HUES48 (cell line): ENCODE data around the gene XYLT1.
A peak's percentile ranks its signal among the peaks of the same experiment; 100 is the strongest.
"Not testable (repeated sequence)": the region's sequence is repeated elsewhere in the genome, so short reads cannot be mapped to it uniquely, and the experiment has no call there.

Source experiments
- H3K27ac ChIP-seq: one replicate; pipeline ENCODE4 v1.7.0; 2013; ENCODE audit warnings: low read depth, low read length, inconsistent platforms
- H3K27me3 ChIP-seq: 2 replicates; pipeline ENCODE4 v1.6.1; 2013; ENCODE audit warnings: mild to moderate bottlenecking, low read length; ENCODE audit not compliant: control insufficient read depth, insufficient read depth
- H3K36me3 ChIP-seq: 2 replicates; pipeline ENCODE4 v1.6.1; 2013; ENCODE audit warnings: low read length; ENCODE audit not compliant: control insufficient read depth, insufficient read depth
- H3K4me1 ChIP-seq: 2 replicates; pipeline ENCODE4 v1.6.1; 2013; ENCODE audit warnings: mild to moderate bottlenecking, low read length; ENCODE audit not compliant: control insufficient read depth, insufficient read depth
- H3K4me3 ChIP-seq: 2 replicates; pipeline ENCODE4 v1.5.1; 2013; ENCODE audit warnings: mild to moderate bottlenecking, low read depth, low read length
- H3K9ac ChIP-seq: 2 replicates; pipeline ENCODE4 v1.6.1; 2013; ENCODE audit warnings: mild to moderate bottlenecking, low read depth, low read length, moderate library complexity
- H3K9me3 ChIP-seq: 2 replicates; pipeline ENCODE4 v1.6.1; 2013; ENCODE audit warnings: low read length; ENCODE audit not compliant: control insufficient read depth, insufficient read depth

The XYLT1 gene

DNA sequence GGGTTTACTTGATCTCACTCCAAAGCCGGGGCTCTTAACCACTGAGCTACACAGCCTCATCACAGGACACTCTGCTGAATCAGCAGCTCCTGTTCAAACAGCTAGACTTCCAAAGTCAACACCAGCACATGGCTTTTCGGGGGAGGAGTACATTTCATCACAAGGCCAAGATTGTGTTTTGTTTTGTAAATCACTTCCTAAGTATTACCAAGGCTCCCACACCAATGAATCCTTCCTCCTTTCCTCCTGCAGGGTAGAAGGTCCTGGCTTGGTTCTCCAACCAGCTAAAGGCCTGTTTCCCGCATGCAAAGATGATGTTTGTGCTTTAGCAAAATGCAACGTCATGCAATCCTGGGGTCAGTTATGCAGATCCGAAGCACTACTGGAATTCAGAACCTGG is 152.5 kb downstream of the XYLT1 start:
- Histone ChIP-seq H3K4me3 (no peak overlapping the region), H3K9me3 (no peaks in the 10 kb centered on the region), H3K9ac (no peak overlapping the region), H3K4me1 (peaks cover 20% of the 10 kb centered on the region), H3K27me3 (no peaks in the 10 kb centered on the region), H3K27ac (peak overlapping the region; percentile 49), H3K36me3 (no peaks in the 10 kb centered on the region)

DNA sequence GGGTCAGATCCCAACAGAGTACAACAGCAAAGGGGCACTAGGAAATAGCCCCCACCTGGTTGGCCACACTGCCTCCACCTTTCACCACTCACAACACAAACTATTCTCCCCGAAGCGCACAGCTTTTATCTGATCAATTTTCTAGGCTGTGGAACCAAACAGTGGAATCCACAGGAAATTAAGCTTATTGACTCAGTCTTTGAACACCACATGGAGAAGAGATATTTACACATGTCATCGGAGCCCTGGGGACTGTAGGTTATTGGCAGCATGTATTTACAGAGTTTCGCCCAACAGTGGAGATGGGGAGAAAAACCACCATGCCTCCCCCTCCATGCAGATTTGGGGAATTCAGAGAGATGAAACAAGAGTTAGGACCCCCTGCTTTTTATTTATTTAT is 154.8 kb downstream of the XYLT1 start:
- no peaks in the 10 kb centered on the region for H3K9me3 ChIP-seq
- no peak overlapping the region for H3K27ac ChIP-seq
- no peaks in the 10 kb centered on the region for H3K36me3 ChIP-seq
- H3K9ac ChIP-seq: no peak overlapping the region
- H3K4me3 ChIP-seq: no peak overlapping the region
- no peaks in the 10 kb centered on the region for H3K27me3 ChIP-seq
- H3K4me1 ChIP-seq: peaks cover 20% of the 10 kb centered on the region

DNA sequence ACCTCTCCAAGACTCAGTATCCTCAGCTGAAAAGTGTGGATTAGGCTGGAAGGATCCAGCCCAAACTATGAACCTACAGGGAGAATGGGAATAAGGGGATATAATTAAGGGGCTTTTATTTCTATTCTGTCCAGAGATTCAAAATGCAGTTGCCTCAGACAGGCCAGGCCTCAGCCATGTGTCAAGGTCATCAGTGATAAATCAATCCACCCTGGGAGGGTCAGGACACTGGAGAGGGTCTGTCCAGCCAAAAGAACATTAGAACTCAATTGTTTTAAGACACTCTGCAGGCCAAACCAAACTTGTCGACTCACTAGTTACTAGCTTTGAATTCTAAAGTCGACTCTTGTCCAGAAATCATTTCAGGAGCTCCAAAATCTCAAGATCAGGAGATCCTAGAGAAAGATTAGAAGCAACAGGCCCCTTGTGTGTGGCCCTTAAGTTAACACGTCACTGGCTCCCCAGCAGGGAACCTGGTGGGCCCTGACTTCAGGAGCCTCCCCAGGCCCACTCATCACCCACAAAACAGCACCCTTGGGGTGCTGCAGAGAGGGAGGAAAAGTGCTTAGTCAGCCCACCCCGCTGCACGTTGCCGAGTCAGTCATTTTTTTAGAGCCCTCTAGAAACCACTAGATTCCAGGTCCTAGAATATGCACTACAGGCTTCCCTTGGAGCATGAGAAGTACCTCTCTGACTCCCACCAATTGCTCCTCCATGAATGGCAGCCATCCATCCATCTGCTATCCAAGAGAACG is 156.8 kb downstream of the XYLT1 start:
- Histone ChIP-seq H3K9ac (no peak overlapping the region), H3K4me3 (no peak overlapping the region), H3K27me3 (no peaks in the 10 kb centered on the region), H3K36me3 (no peaks in the 10 kb centered on the region), H3K4me1 (peaks cover 26% of the 10 kb centered on the region), H3K27ac (no peak overlapping the region), H3K9me3 (no peaks in the 10 kb centered on the region)

DNA sequence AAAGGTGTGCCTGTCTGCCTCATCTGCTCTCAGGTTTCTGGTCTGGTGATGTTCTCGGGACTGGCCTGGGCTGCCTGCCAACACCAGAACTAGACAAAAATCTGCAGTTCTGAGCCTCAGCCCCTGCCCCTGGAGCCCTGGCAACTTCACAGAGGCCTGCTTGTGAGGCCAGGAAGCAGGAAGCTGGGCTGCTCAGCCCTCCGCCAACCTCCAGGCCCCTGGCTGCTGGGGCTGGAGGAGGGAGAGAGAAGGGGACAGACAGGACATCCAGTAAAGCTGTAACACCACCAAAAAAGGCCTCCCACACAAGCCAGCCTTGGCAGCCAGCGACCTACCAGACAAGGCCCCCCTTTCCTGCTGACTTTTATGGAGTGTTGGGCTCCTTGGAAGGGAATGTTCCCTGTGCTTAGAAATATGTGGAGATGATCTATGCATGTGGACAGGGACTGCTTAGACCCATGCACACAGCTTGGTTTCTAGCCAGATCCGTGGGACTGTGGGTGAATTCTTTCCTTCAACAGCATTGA is 157.6 kb downstream of the XYLT1 start:
- no peaks in the 10 kb centered on the region for H3K9me3 ChIP-seq
- H3K36me3 ChIP-seq: no peaks in the 10 kb centered on the region
- H3K9ac ChIP-seq: no peak overlapping the region
- H3K27me3 ChIP-seq: no peaks in the 10 kb centered on the region
- no peak overlapping the region for H3K4me3 ChIP-seq
- peaks cover 18% of the 10 kb centered on the region for H3K4me1 ChIP-seq
- H3K27ac ChIP-seq: no peak overlapping the region

DNA sequence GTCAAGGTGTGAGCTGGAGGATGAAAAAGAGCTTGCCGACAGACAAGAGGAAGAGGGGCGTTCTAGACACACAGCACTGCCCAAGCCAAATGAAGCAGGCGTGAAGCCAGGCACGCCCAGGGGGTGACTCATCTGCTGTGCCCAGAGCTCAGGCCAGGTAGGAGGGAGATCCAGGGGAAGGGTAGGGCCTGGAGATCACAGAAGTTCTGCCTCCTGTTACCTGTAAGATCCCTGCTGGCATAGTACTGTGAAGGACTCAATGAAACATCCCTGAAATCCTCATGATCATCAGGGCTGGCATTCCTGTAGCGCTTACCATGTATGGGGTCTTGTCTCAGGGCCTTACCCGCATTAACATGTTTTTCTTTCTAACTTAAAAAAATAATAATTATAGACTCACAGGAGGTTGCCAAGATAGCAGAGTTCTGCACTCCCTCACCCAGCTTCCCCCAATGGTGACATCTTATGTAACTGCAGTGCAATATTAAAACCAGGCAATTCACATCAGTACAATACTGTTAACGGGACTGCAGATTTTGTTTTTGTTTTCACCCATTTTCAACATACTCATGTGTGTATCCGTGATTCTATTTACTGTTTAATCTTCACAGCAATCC is 158.6 kb downstream of the XYLT1 start:
- H3K4me1 ChIP-seq: peaks cover 21% of the 10 kb centered on the region
- H3K27me3 ChIP-seq: no peaks in the 10 kb centered on the region
- no peak overlapping the region for H3K9ac ChIP-seq
- H3K4me3 ChIP-seq: no peak overlapping the region
- no peaks in the 10 kb centered on the region for H3K36me3 ChIP-seq
- H3K9me3 ChIP-seq: no peaks in the 10 kb centered on the region
- H3K27ac ChIP-seq: no peak overlapping the region

DNA sequence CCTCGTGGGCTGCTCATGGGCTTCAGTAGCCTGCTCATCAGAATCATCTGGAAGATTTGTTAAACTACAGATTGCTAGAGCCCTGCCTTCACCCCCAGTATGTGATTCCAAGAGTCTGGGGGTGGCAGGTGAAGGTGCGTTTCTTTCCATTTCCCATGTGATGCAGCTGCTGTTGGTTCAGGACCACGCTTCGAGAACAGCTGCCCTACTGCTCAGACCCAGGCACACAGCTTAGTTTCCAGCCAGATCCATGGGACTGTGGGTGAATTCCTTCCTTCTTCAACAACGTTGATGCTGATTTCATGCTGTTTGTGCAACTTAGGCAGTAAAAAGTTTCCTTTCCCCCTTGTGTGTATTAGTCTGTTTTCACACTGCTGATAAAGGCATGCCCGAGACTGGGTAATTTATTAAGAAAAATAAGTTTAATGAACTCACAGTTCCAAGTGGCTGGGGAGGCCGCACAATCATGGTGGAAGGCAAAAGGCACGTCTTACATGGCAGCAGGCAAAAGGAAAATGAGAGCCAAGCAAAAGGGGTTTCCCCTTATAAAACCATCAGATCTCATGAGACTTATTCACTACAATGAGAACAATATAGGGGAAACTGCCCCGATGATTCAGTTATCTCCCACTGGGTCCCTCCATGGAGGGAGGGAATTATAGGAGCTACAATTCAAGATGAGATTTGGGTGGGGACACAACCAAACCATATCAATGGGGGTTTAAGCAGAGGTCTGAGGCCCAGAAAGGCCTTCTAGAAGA is 159.2 kb downstream of the XYLT1 start:
- H3K4me3 ChIP-seq: no peak overlapping the region
- H3K27me3 ChIP-seq: no peaks in the 10 kb centered on the region
- no peaks in the 10 kb centered on the region for H3K36me3 ChIP-seq
- H3K27ac ChIP-seq: no peak overlapping the region
- H3K4me1 ChIP-seq: peaks cover 21% of the 10 kb centered on the region
- no peak overlapping the region for H3K9ac ChIP-seq
- no peaks in the 10 kb centered on the region for H3K9me3 ChIP-seq

DNA sequence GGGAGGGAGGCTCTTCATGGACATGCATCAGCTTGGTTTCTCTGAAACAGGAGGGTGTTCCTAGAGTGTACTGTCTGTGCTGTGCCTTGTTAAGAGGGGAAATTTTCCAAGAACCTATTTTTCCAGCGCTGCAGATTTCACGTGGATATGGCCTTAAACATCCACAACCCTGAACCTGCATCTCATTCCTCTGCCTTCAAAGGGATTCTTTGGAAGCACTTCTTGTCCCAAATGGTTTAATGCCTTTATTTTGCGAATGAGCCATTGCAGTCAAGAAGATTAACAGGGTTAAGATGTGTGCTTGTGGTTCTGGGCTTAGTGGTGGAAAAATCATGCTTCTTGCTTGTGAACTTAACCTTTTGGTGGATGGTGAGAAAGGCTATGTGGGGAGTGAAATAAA is 161.2 kb downstream of the XYLT1 start:
- no peaks in the 10 kb centered on the region for H3K36me3 ChIP-seq
- peaks cover 34% of the 10 kb centered on the region for H3K4me1 ChIP-seq
- H3K9ac ChIP-seq: no peak overlapping the region
- no peak overlapping the region for H3K4me3 ChIP-seq
- H3K27ac ChIP-seq: no peak overlapping the region
- no peaks in the 10 kb centered on the region for H3K9me3 ChIP-seq
- no peaks in the 10 kb centered on the region for H3K27me3 ChIP-seq

DNA sequence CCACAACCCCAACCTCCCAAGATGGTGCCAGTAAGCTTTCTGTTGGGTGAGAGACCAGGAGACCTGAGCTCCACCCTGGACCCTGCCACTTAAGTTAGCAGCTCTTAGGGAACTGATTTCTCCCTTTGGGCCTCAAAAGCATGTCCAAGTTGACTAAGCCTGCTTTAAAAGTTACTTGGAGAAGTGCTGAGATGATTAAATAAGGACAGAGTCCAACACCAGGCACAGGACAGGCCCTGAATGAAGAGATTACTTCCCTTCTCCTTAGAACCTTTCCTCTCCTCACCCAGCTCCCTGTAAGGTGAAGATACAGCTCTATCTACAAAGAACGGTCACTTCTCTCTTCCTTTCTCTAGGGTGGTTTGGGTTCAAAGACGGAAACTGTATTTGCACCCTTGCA is 162.6 kb downstream of the XYLT1 start:
- no peaks in the 10 kb centered on the region for H3K36me3 ChIP-seq
- H3K4me1 ChIP-seq: peaks cover 38% of the 10 kb centered on the region
- H3K9ac ChIP-seq: no peak overlapping the region
- H3K9me3 ChIP-seq: no peaks in the 10 kb centered on the region
- H3K4me3 ChIP-seq: no peak overlapping the region
- H3K27me3 ChIP-seq: no peaks in the 10 kb centered on the region
- H3K27ac ChIP-seq: no peak overlapping the region

DNA sequence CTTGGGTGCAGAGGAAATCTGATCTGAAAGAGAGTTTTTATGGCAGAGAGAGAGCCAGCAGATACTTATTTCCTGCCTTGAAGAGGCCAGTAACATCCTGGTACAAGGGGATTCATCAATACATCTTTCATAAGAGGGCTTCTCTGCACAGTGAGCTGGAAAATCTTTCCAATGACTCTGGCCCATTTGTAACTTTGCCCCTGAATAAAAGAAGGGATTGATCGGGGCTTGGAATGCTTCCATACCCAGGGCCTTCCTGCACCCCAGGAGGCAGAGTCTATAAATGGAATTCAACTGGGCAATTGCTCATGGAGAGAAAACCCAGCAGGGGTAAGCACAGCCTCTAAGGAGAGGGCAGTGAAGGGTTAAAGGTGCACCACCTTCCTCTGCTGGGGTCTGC is 163.3 kb downstream of the XYLT1 start:
- no peak overlapping the region for H3K4me3 ChIP-seq
- no peaks in the 10 kb centered on the region for H3K36me3 ChIP-seq

DNA sequence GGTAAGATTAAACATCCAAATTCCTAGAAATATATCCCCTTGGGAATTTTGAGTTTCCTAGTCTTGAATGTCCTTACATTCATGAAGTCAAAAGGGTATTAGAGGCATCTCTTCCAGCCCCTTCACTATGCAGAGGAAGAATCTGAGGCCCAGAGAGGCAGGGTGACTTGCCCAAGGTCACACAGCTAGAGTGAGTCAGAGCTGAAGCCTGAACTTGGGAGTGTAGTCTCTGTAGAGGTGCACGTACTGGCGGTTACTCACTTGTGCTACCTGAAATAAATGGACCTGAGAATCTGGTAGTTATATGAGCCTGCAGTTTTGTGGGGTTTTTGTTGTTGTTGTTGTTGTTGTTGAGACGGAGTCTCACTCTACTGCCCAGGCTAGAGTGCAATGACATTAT is 164.0 kb downstream of the XYLT1 start:
- Histone ChIP-seq H3K9me3 (no peaks in the 10 kb centered on the region), H3K4me1 (peaks cover 39% of the 10 kb centered on the region), H3K27me3 (no peaks in the 10 kb centered on the region), H3K9ac (no peak overlapping the region), H3K4me3 (no peak overlapping the region), H3K36me3 (no peaks in the 10 kb centered on the region), H3K27ac (no peak overlapping the region)

More for the DNA sequence above, 163.3 kb downstream of the XYLT1 start:
- no peaks in the 10 kb centered on the region for H3K9me3 ChIP-seq
- H3K27me3 ChIP-seq: no peaks in the 10 kb centered on the region
- peaks cover 38% of the 10 kb centered on the region for H3K4me1 ChIP-seq
- H3K9ac ChIP-seq: no peak overlapping the region
- no peak overlapping the region for H3K27ac ChIP-seq

DNA sequence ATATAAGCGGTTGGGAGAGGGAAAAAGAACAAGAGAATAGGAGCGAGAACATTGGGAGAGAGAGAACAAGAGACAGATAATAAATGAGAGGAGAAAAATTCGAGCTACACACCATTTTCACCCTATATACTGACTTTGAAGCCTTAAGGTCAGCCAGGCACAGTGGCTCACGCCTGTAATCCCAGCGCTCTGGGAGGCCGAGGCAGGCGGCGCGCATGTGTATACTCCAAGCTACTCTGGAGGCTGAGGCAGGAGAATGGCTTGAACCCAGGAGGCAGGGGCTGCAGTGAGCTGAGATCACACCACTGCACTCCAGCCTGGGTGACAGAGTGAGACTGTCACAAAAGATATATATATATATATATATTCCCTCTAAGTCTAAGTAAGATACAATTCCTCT is 164.5 kb downstream of the XYLT1 start:
- H3K9me3 ChIP-seq, H3K36me3 ChIP-seq, H3K27ac ChIP-seq, H3K9ac ChIP-seq, H3K4me3 ChIP-seq, H3K27me3 ChIP-seq: not testable (repeated sequence)
- peaks cover 42% of the 10 kb centered on the region for H3K4me1 ChIP-seq
